Measurements from ENCODE around the gene M1AP. TPM values are rescaled to one million over a fixed set of nuclear protein-coding genes. Genes with fewer than 3 reads are reported as not detected.

M1AP gene
- total and polyA plus RNA-seq, 9 of the 15 experiments (the other 6 are each of a cell fraction or from before 2014, with no cell fraction given), result 0.06 to 0.33 (median 0.11) TPM; not detected in 4

- TF ChIP-seq RCOR1 (IDR thresholded peaks at IDR 0.05; ENCODE audit: borderline replicate concordance in 1 of 2, low read depth in 2 of 2, low read length in 2 of 2) (peak; percentile 7 to 79; a peak in 3 of 4 replicates), ZNF584 (CRISPR knock-in tag; IDR thresholded peaks at IDR 0.05; ENCODE audit: low read depth) (0 out of 2 replicates have a peak, but pooled peaks have one; percentile 15), CXXC5 (CRISPR knock-in tag; IDR thresholded peaks at IDR 0.05) (peak; percentile 84), THAP7 (CRISPR knock-in tag; IDR thresholded peaks at IDR 0.05) (no peak), CBX3 (IDR thresholded peaks at IDR 0.05; ENCODE audit: borderline replicate concordance in 1 of 2, low read length in 2 of 2) (peak in 1 of 2 experiments; percentile 85; a peak in 1 of 3 replicates), ZNF280A (IDR thresholded peaks at IDR 0.05; ENCODE audit: low read depth, partially characterized antibody) (no peak), KAT7 (CRISPR knock-in tag; IDR thresholded peaks at IDR 0.05; ENCODE audit: borderline replicate concordance) (0 out of 2 replicates have a peak, but pooled peaks have one; percentile 34), MAZ (CRISPR knock-in tag; conservative IDR thresholded peaks at IDR 0.05 in 1 of 2, IDR thresholded peaks at IDR 0.05 in 1 of 2) (peak; percentile 20 to 77; a peak in 3 of 4 replicates), SIN3A (IDR thresholded peaks at IDR 0.05; ENCODE audit: borderline replicate concordance in 2 of 2, control insufficient read depth in 1 of 2, low read depth in 2 of 2, low read length in 2 of 2) (peak in 1 of 2 experiments; percentile 87; a peak in 1 of 4 replicates), ZBTB9 (CRISPR knock-in tag; IDR thresholded peaks at IDR 0.05) (peak; percentile 98), BRD4 (IDR thresholded peaks at IDR 0.05) (no peak), ADNP (tag; IDR thresholded peaks at IDR 0.05) (no peak), TARDBP (IDR thresholded peaks at IDR 0.05) (0 out of 2 replicates have a peak, but pooled peaks have one; percentile 40), MNT (conservative IDR thresholded peaks at IDR 0.05) (peak; percentile 73 to 90), SIRT6 (IDR thresholded peaks at IDR 0.05; ENCODE audit: low read depth, low read length) (no peak), NEUROD1 (IDR thresholded peaks at IDR 0.05; ENCODE audit: borderline replicate concordance, low read depth, low read length, partially characterized antibody) (peak; percentile 47), MXI1 (IDR thresholded peaks at IDR 0.05; ENCODE audit: low read depth, low read length) (0 out of 2 replicates have a peak, but pooled peaks have one; percentile 48), ERF (CRISPR knock-in tag; IDR thresholded peaks at IDR 0.05) (no peak), ZFP36 (IDR thresholded peaks at IDR 0.05; ENCODE audit: low read depth, low read length, partially characterized antibody) (peak; percentile 44), SMAD4 (CRISPR knock-in tag; conservative IDR thresholded peaks at IDR 0.05) (peak; percentile 73), HNRNPUL1 (IDR thresholded peaks at IDR 0.05; ENCODE audit: low read length) (no peak)
Measured at GRCh38 chr2:74530239-74531187, 117.6 kb downstream of the M1AP start (continued).
